HepG2 (cell line): ENCODE results near the gene SEC61B. TPM values are rescaled to one million over a fixed set of nuclear protein-coding genes. Genes with fewer than 3 reads are reported as not detected.
A peak's percentile ranks its signal among the peaks of the same experiment; 100 is the strongest.

Experiments used
- ATAC-seq: fragments of 200-7000 bp; cut with Tn5 transposase; 3 replicates; pipeline ENCODE4 v1.9.1; 2020; ENCODE audit warnings: mild to moderate bottlenecking, moderate library complexity
- BruUV-seq: library from RNA; stranded (reverse); fragments of 400-500 nt; replicated peaks from 2 replicates; lab custom pipeline; 2021; lab: Mats Ljungman, UMichigan
- CTCF ChIA-PET: fragments of 300-600 bp; formaldehyde crosslinking; extraction: SDS; loops from one replicate; lab custom pipeline; 2021; ENCODE audit warnings: low total read pairs, inconsistent platforms, low intra/inter-chr PET ratio; lab: Yijun Ruan, JAX
- POLR2A ChIA-PET: fragments of 350-600 bp; sonication (Branson Sonifier 250); formaldehyde crosslinking; loops from one replicate; lab custom pipeline; 2020; ENCODE audit warnings: antibody characterized with exemption, inconsistent platforms; lab: Yijun Ruan, JAX
- DNase-seq: peaks from one replicate; pipeline ENCODE4 v3.0.0-alpha.2; 2015; ENCODE audit warnings: low spot score
- FAIRE-seq: peaks from 3 replicates; lab custom pipeline; 2011; peaks lifted over from hg19 to GRCh38; lab: Jason Lieb, UNC
- H2AFZ ChIP-seq: one replicate; pipeline ENCODE4 v1.6.1; 2011; ENCODE audit warnings: low read length, inconsistent platforms
- H3K27ac ChIP-seq: fragments of 300-600 bp; 3 replicates; pipeline ENCODE4 v1.8.0; 2011; ENCODE audit warnings: mixed run types, mild to moderate bottlenecking, mixed read lengths, low read length, inconsistent platforms; ENCODE audit not compliant: insufficient read depth; ENCODE audit errors: extremely low read length
- H3K27me3 ChIP-seq, 2 experiments: fragments of 200-600 bp in 1 of 2; 2 replicates in 1 of 2; 3 replicates in 1 of 2; pipeline versions ENCODE4 v1.6.0 to v1.8.0; 2011; ENCODE audit warnings: low read length in 2 of 2, mild to moderate bottlenecking in 2 of 2, moderate library complexity in 2 of 2, inconsistent platforms in 1 of 2; ENCODE audit not compliant: insufficient read depth in 2 of 2, control insufficient read depth in 1 of 2
- H3K36me3 ChIP-seq, 2 experiments: fragments of 200-600 bp in 1 of 2; replicated peaks in 1 of 2; 2 replicates in 1 of 2; 3 replicates in 1 of 2; pipeline versions ENCODE4 v1.5.1 to v1.8.0; 2011; ENCODE audit warnings: low read length in 2 of 2, inconsistent platforms in 1 of 2; ENCODE audit not compliant: insufficient read depth in 2 of 2, control insufficient read depth in 1 of 2
- H3K4me1 ChIP-seq: 2 replicates; pipeline ENCODE4 v1.5.1; 2012; ENCODE audit warnings: low read length, inconsistent platforms; ENCODE audit not compliant: insufficient read depth
- H3K4me2 ChIP-seq: 2 replicates; pipeline ENCODE4 v1.6.0; 2011; ENCODE audit warnings: low read depth, low read length, inconsistent platforms
- H3K4me3 ChIP-seq, 3 experiments: fragments of 200-600 bp in 1 of 3; sonication (generic), shearing (Covaris generic) in 1 of 3; replicated peaks in 1 of 3; 2 replicates each; pipeline ENCODE4 v1.5.1; 2011 to 2016; ENCODE audit warnings: low read length in 3 of 3, inconsistent platforms in 2 of 3, low read depth in 2 of 3, mild to moderate bottlenecking in 2 of 3, control low read depth in 1 of 3, mixed read lengths in 1 of 3; ENCODE audit not compliant: insufficient read depth in 1 of 3
- H3K79me2 ChIP-seq: one replicate; pipeline ENCODE4 v1.6.1; 2011; ENCODE audit warnings: low read length, inconsistent platforms; ENCODE audit not compliant: insufficient read depth
- H3K9ac ChIP-seq: 2 replicates; pipeline ENCODE4 v1.6.0; 2011; ENCODE audit warnings: mild to moderate bottlenecking, low read depth, low read length, inconsistent platforms; ENCODE audit not compliant: insufficient read depth
- H3K9me3 ChIP-seq: 2 replicates; pipeline ENCODE4 v1.5.1; 2012; ENCODE audit warnings: mild to moderate bottlenecking, low read length
- H4K20me1 ChIP-seq: 2 replicates; pipeline ENCODE4 v1.6.0; 2011; ENCODE audit warnings: inconsistent platforms, mild to moderate bottlenecking, low read length, moderate library complexity; ENCODE audit not compliant: insufficient read depth
- BCL6 ChIP-seq: IDR thresholded peaks from 2 replicates; pipeline ENCODE4 v1.6.1; 2016; ENCODE audit warnings: missing genetic modification reagents, missing compliant biosample characterization
- CEBPG ChIP-seq: IDR thresholded peaks from 2 replicates; pipeline ENCODE4 v1.6.1; 2016
- FOXP1 ChIP-seq, 2 experiments: fragments of 450-650 bp in 1 of 2; IDR thresholded peaks; 2 replicates each; pipeline ENCODE4 v1.6.1; 2017 to 2018; ENCODE audit warnings: antibody characterized with exemption in 1 of 2
- HDAC2 ChIP-seq: sonication (generic); formaldehyde crosslinking; IDR thresholded peaks from 2 replicates; pipeline ENCODE4 v1.4.0; 2020; ENCODE audit warnings: missing genetic modification reagents
- HMG20A ChIP-seq: IDR thresholded peaks from 2 replicates; pipeline ENCODE4 v1.6.1; 2016; ENCODE audit warnings: borderline replicate concordance
- KDM2A ChIP-seq: sonication (generic); formaldehyde crosslinking; IDR thresholded peaks from 2 replicates; pipeline ENCODE4 v1.4.0; 2020; ENCODE audit warnings: low read depth, missing genetic modification reagents, borderline replicate concordance
- MAFF ChIP-seq: IDR thresholded peaks from 2 replicates; pipeline ENCODE4 v1.6.1; 2011; ENCODE audit warnings: low read depth, low read length, improper control_type of control experiment
- MAFK ChIP-seq, 2 experiments: IDR thresholded peaks in 1 of 2; conservative IDR thresholded peaks in 1 of 2; 2 replicates each; pipeline ENCODE4 v1.6.1; 2011; ENCODE audit warnings: improper control_type of control experiment in 2 of 2, low read length in 2 of 2
- RCOR2 ChIP-seq: IDR thresholded peaks from 2 replicates; pipeline ENCODE4 v1.6.1; 2016; ENCODE audit warnings: missing biosample characterization, missing genetic modification reagents
- SALL1 ChIP-seq: sonication (generic); formaldehyde crosslinking; IDR thresholded peaks from 2 replicates; pipeline ENCODE4 v1.8.0; 2022; ENCODE audit warnings: mild to moderate bottlenecking, missing genetic modification reagents
- SAP130 ChIP-seq: IDR thresholded peaks from 2 replicates; pipeline ENCODE4 v1.6.1; 2016; ENCODE audit warnings: low read depth
- SOX13 ChIP-seq, 3 experiments: fragments of 450-650 bp in 1 of 3; sonication (generic) in 1 of 3; formaldehyde crosslinking in 1 of 3; IDR thresholded peaks in 2 of 3; conservative IDR thresholded peaks in 1 of 3; 2 replicates each; pipeline versions ENCODE4 v1.5.0 to v1.6.1; 2016 to 2020; ENCODE audit warnings: antibody characterized with exemption in 1 of 3, mild to moderate bottlenecking in 1 of 3, missing compliant biosample characterization in 1 of 3, missing genetic modification reagents in 1 of 3, moderate library complexity in 1 of 3
- ZNF317 ChIP-seq: sonication (generic); formaldehyde crosslinking; IDR thresholded peaks from 2 replicates; pipeline ENCODE4 v1.5.0; 2020; ENCODE audit warnings: mild to moderate bottlenecking, missing genetic modification reagents
- ZNF710 ChIP-seq: sonication (generic); formaldehyde crosslinking; IDR thresholded peaks from 2 replicates; pipeline ENCODE4 v1.5.0; 2020; ENCODE audit warnings: mild to moderate bottlenecking, missing genetic modification reagents, borderline replicate concordance
- WGBS: methylation state at CpG from one replicate; pipeline ENCODE4 v1.1.6; 2017; ENCODE audit warnings: low lambda C conversion rate; 5-methylcytosine and 5-hydroxymethylcytosine counted together
- in situ Hi-C: cut with HindIII; loops from 2 replicates; pipeline ENCODE4 v1.10.0; 2017; ENCODE audit warnings: low pct_unique_long_range_greater_than_20kb; ENCODE audit not compliant: extremely low pct_ligation_motif_present
- intact Hi-C: fragments of 100-400 bp; cut with micrococcal nuclease; formaldehyde crosslinking; loops from one replicate; pipeline ENCODE4 v1.10.0; 2022; ENCODE audit not compliant: unreplicated experiment
- polyA plus RNA-seq, 8 experiments: library from polyadenylated mRNA; depleted of rRNA in 3 of 8; stranded (reverse) in 7 of 8; unstranded in 1 of 8; fragments of >200 nt; fragmentation: Illumina TruSeq in 4 of 8; extraction: Trizol in 4 of 8; gene quantifications; 2 replicates each; pipeline versions ENCODE4 v1.2.1 to v1.2.3, GENCODE V29; 2011 to 2016; ENCODE audit warnings: low read depth in 4 of 8, missing spikeins in 1 of 8, mixed read lengths in 1 of 8; ENCODE audit not compliant: insufficient read depth in 1 of 8
- total RNA-seq, 5 experiments: library from RNA; depleted of rRNA; stranded (reverse); fragments of >200 nt; fragmentation: Illumina TruSeq; extraction: Trizol; gene quantifications; 2 replicates each; pipeline ENCODE4 v1.2.3, GENCODE V29; 2016; ENCODE audit warnings: low read depth in 1 of 5
- TF ChIP-seq, protein P1 (sequence below): sonication (generic); formaldehyde crosslinking; IDR thresholded peaks from 2 replicates; pipeline ENCODE4 v1.5.0; 2020; ENCODE audit warnings: mild to moderate bottlenecking, missing genetic modification reagents

The SEC61B gene
- total and polyA plus RNA-seq, 2 of the 13 experiments (the other 11 are each of a cell fraction or from before 2014, with no cell fraction given): 191 to 368 TPM

GRCh38 chr9:99173570-99174504 lies 48.2 kb upstream of the SEC61B start:
- no peaks in the 10 kb centered on the region for H3K9me3 ChIP-seq
- WGBS: 37% methylated on average over 10 of the region's 10 CpGs
- no peaks in the 10 kb centered on the region for H3K79me2 ChIP-seq
- no peaks in the 10 kb centered on the region for H4K20me1 ChIP-seq
- H3K36me3 ChIP-seq: no peaks in the 10 kb centered on the region
- H3K9ac ChIP-seq: no peak overlapping the region; the same call in 1 of the 2 replicates
- ATAC-seq: peak; percentile 76
- H3K4me3 ChIP-seq: peak overlapping the region in 2 of 3 experiments; percentile 9 to 24; a peak in 2 of 6 replicates
- peak; percentile 87 for DNase-seq
- intact Hi-C loops: loop anchor here (5.0 kb wide), 2 partner anchors 648 to 1253 kb away; partner anchors contain the start of genes MSANTD3 and NR4A3
- CTCF ChIA-PET: no interaction called here
- POLR2A ChIA-PET: interaction anchor here (1.1 to 2.8 kb wide), 2 partner anchors 11 to 48 kb away, joined by 4 to 21 read pairs; partner anchors contain the start of genes ALG2 and SEC61B
- peaks cover 85% of the 10 kb centered on the region for H3K4me1 ChIP-seq
- no peak overlapping the region for H2AFZ ChIP-seq
- peaks cover 2 to 6% of the 10 kb centered on the region in 2 experiments; a peak in 2 of 5 replicates for H3K27me3 ChIP-seq
- H3K27ac ChIP-seq: peak overlapping the region; percentile 22
- no TSS peak for BruUV-seq
- FAIRE-seq: peak; percentile 76
- peak overlapping the region; percentile 72 for H3K4me2 ChIP-seq
- in situ Hi-C loops: loop anchor here (25.0 kb wide), 1 partner anchor 1413 kb away; the partner anchor contains the start of gene CAVIN4
- no peak for TF ChIP-seq ZNF317 (CRISPR knock-in tag)
- TF ChIP-seq ZNF710 (CRISPR knock-in tag): peak; percentile 48; the same call in 1 of the 2 replicates
- TF ChIP-seq RCOR2: no peak
- no peak for TF ChIP-seq KDM2A (CRISPR knock-in tag)
- TF ChIP-seq HMG20A (CRISPR knock-in tag): peak; percentile 56; the same call in 1 of the 2 replicates
- peak; percentile 77 for TF ChIP-seq CEBPG (CRISPR knock-in tag)
- no peak for TF ChIP-seq FOXP1 (IDR thresholded peaks at IDR 0.05)
- peak; percentile 46; the same call in 1 of the 2 replicates for TF ChIP-seq FOXP1 (CRISPR knock-in tag; IDR thresholded peaks at IDR 0.05)
- peak; percentile 18; the same call in 1 of the 2 replicates for TF ChIP-seq SAP130
- 0 out of 2 replicates have a peak, but pooled peaks have one; percentile 37 for TF ChIP-seq BCL6
- peak in 1 of 2 experiments; percentile 10; a peak in 1 of 4 replicates for TF ChIP-seq MAFK (conservative IDR thresholded peaks at IDR 0.05 in 1 of 2, IDR thresholded peaks at IDR 0.05 in 1 of 2; ENCODE audit: low read length in 2 of 2)
- TF ChIP-seq, protein P1, sequence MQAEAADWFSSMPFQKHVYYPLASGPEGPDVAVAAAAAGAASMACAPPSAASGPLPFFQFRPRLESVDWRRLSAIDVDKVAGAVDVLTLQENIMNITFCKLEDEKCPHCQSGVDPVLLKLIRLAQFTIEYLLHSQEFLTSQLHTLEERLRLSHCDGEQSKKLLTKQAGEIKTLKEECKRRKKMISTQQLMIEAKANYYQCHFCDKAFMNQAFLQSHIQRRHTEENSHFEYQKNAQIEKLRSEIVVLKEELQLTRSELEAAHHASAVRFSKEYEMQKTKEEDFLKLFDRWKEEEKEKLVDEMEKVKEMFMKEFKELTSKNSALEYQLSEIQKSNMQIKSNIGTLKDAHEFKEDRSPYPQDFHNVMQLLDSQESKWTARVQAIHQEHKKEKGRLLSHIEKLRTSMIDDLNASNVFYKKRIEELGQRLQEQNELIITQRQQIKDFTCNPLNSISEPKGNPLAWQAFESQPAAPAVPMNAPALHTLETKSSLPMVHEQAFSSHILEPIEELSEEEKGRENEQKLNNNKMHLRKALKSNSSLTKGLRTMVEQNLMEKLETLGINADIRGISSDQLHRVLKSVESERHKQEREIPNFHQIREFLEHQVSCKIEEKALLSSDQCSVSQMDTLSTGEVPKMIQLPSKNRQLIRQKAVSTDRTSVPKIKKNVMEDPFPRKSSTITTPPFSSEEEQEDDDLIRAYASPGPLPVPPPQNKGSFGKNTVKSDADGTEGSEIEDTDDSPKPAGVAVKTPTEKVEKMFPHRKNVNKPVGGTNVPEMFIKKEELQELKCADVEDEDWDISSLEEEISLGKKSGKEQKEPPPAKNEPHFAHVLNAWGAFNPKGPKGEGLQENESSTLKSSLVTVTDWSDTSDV: no peak
- TF ChIP-seq HDAC2: peak; percentile 15; the same call in 1 of the 2 replicates
- 0 out of 2 replicates have a peak, but pooled peaks have one; percentile 13 for TF ChIP-seq SALL1 (CRISPR knock-in tag)
- peak; percentile 71; the same call in 1 of the 2 replicates for TF ChIP-seq SOX13 (IDR thresholded peaks at IDR 0.05)
- peak in 1 of 2 experiments; percentile 95; a peak in 2 of 4 replicates for TF ChIP-seq SOX13 (CRISPR knock-in tag; conservative IDR thresholded peaks at IDR 0.05 in 1 of 2, IDR thresholded peaks at IDR 0.05 in 1 of 2)
- TF ChIP-seq MAFF: 0 out of 2 replicates have a peak, but pooled peaks have one; percentile 50
